Measurements from ENCODE around the gene SYNGR1.

SYNGR1 gene, protein sequence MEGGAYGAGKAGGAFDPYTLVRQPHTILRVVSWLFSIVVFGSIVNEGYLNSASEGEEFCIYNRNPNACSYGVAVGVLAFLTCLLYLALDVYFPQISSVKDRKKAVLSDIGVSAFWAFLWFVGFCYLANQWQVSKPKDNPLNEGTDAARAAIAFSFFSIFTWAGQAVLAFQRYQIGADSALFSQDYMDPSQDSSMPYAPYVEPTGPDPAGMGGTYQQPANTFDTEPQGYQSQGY

DNA sequence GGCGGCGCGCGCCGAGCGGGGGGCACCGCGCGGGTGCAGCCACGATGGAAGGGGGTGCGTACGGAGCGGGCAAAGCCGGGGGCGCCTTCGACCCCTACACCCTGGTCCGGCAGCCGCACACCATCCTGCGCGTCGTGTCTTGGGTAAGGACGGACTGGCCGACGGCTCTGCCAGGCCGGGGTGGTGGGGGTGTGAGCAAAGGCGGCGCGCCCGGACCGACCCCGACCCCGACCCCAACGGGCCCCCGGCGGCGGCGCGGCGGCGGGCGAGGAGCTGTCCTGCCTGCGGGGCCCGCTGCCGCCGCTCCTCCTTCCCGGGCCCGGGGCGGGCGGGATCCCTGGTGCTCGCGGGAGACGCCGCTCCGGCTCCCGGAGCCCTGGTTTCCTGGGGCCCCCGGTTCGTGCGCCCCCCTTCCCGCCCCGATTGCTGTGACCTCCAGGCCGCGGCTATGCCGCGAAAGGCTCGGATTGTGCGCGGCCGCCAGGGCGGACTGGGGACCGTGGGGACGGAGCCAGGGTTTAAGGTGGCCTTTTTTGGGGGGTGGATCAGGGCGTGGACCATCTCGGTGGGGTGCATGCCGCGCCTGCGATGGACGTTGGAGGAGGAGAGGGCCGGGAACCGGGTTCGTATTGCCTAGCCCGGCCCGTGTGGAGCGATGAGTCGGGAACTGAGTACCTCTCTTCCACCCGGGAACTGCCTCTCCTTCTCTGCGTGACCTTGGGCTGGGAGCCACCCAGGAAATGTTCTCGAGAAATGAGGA lies at the start of gene SYNGR1:
TSS of gene SYNGR1 (plus strand) at position 25 of the 760 bp plus-strand sequence. CDS start at position 45, 20 bp downstream.
- DNase-seq, result no peak

DNA sequence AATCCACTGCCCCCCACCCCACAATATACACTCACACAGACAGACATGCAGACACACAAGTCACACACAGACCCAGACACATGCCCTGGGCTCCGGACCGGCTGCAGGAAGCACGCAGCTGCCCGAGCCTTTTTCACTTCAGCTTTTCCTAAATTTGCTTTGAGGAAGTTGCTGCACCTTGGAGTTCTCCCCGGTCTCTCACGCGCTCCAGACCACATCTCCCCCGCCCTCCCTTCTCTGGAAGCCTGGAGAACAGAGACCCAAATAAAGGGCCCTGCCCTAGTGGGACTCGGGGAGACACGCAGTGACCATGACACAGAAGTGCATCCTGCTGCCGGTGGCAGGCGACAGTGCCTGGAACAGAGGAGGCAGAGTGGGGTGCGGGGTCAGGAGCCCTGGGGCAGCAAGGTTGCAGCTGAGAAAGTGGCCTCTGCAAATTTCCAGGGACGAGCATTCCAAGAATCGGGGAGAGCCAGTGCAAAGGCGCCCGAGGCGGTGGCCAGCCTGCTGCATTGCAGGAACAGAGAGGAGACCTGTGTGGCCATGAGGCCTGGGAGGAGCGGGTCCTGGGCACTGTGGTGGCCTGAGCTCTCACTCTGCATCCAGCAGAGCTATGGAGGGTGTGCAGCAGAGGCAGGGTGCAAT lies 49.5 kb upstream of the SYNGR1 start:
- DNase-seq, result no peak

- no peak for DNase-seq
Observed at GRCh38 chr22:39301108-39301507, 48.7 kb upstream of the SYNGR1 start.

DNA sequence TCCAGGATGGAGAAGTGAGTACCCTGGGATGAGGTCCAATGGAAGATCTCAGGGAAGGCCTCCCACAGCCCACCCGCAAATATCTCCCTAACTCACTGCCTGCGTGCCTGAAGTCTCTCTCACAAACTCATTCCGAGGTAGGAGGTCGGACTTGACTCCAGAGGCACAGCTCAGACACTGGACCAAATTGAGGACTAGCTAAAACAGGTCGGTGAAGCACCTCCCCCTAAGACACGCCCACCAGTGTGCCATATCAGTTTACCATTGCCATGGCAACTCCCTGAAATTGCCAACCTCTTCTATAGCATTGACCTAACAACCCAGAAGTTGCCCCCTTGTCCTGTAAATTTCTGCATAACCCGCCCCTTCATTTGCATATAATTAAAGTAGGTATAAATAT lies 47.9 kb upstream of the SYNGR1 start:
- DNase-seq, result no peak

- no peak for DNase-seq
Observed at GRCh38 chr22:39302431-39302960, 47.3 kb upstream of the SYNGR1 start.

DNA sequence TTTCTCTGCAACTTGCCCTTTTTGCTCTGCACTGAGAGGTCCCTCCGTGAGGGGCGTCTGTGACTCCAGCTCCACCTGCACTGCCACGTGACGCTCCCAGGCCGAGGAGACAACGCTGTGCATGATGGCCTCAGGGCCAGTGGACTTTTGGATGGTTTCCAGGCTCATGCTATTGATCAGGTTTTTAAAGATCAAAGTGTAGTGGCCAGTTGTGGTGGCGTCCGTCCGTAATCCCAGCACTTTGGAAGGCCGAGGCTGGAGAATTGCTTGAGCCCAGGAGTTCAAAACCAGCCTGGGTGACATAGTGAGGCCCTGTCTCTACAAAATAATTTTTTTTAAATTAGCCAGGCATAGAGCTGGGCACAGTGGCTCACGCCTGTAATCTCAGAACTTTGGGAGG lies 46.4 kb upstream of the SYNGR1 start:
- no peak for DNase-seq

DNA sequence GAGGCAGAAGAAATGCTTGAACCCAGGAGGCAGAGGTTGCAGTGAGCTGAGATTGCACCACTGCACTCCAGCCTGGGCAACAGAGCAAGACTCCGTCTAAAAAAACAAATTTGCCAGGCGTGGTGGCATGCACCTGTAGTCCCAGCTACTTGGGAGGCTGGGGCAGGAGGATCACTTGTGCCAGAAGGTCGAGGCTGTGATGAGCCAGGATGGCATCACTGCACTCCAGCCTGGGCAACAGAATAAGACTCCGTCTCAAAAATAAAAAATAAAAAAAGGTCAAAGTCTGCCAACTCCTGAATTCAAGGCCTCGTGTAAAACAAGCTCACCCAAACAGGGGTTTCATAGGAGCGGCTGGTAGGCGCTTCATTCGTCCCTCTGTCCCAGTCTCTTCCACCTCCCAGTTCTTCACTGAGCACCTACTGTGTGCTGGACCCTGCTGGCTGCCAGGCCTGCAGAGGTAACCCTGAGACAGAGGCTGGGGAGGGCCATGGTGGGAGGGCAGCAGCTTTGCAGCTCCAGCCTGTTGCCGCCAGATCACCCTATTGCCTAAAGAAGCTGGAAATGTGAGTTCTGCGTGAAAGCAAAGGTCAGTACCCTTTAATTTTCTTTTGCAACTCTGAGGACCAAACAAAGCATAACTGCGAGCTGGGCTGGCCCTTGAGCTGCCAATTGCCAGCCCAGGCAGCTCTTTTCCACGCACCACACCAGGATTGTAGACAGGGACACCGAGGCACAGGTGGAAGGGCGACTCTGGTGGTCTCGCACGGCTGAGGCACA lies 45.7 kb upstream of the SYNGR1 start:
- no peak for DNase-seq

- DNase-seq, result no peak
Observed at GRCh38 chr22:39306456-39307361, 43.1 kb upstream of the SYNGR1 start.

GRCh38 chr22:39308614-39309363 lies 41.0 kb upstream of the SYNGR1 start:
- DNase-seq, result no peak

GRCh38 chr22:39309364-39309861 lies 40.4 kb upstream of the SYNGR1 start:
- DNase-seq, result no peak

- no peak for DNase-seq
Observed at GRCh38 chr22:39309881-39310714, 39.7 kb upstream of the SYNGR1 start.

DNA sequence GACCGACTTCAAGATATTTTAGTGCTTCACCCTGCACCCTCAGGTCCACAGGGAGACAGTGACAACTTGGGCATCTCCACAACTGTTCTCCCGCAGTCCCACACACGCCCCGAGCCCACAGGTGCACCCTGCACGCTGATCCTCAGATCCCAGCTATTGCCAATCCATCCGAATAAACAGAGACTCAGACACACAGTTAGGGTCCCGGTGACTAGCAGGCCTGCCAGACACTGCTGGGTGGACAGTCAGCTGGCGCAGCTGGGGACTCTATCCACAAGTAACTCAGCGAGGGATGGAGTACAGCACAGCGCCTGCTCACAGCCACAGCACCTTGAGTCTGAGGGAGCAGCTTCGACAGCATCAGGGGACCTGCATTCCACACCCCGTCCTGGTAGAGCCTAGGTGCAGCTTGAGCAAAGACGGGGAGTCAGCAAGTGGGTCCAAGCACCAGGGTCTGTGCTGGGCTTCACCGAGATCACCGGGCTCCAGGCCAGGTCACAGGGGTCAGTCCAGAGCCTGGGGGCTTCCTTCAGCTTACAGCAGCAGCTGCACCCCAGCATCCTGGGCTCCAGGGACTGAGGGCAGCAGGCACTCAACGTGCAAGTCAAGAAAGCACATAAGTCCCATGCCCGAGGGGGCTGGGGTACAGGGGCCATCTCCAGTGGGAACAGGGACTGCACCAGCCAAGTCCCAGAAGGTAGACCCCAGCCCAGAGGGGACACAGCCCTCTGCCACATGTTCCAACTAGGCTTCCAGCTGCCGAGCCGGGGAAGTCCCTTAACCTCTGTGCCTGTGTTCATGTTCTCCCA lies 38.0 kb upstream of the SYNGR1 start:
- DNase-seq, result no peak

DNA sequence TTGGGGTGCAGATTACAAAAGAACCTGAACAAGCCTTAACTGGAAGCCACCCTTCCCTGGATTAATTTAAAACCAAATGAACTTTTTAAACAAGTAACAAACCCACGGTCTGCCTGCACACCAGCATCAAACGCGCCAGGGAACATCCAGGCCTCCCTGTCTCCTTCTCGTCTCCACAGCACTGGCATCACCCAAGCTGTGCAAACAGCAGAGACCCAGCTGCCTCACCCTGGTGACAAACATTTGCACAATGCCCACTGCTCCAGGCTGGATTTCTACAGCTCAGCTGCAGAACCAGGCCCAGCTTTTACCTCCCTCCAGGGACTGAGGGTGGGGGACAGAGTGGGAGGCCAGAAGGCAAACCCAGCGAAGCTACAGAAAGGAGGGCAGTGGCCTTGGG lies 37.4 kb upstream of the SYNGR1 start:
- DNase-seq, result no peak

DNA sequence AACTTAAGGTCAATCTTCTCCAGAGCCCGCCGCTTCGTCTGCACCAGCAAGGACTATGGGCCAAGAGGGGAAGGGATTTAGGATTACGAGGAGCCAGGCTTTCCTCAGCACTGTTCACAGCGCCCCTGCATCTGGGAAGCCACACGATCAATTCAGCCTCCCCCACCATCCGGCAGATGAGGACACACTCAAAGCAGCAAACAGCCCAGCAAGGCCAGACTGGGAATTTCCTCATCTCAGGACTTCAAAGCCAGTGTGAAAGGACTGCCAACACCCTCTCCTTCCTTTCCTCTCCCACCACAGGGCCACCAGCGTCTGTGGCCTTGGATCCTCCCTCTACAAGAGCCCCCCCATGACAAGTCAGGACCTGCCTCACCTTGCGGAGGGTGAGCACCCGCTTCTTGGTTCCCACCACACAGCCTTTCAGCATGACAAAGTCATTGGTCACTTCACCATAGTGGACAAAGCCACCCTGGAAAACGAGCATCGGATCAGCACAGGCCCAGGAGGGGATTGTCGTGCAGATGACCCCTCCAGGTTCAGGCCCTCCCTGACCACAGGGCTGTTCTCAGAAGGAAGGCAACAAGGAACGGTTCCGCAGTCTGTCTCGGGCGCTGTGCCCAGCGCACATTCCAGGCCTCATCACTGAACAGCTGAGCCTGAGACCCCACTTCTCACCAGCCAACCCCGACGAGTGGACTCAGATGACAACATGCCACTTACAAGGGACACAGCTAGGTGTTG lies 36.4 kb upstream of the SYNGR1 start:
- no peak for DNase-seq

- no peak for DNase-seq
Observed at GRCh38 chr22:39314251-39314971, 35.4 kb upstream of the SYNGR1 start.

DNA sequence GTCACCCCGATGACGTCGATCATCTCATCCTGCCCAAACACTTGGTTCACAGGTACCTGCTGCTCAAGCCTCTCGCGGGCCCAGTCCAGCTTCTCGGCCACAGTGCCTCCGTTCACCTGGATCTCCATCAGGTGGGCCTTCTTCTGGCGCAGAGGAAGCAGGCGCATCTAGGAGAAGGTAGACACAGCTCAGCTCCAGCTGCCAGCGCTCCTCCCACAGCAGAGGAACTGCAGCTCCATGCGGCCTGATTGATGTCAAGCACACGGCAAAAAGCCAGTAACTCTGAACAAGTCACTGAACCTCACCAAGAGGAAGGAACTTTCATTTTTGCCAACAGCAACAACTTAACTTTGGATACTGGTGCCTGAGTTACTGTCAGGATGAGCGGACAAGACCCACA lies 34.4 kb upstream of the SYNGR1 start:
- no peak for DNase-seq

DNA sequence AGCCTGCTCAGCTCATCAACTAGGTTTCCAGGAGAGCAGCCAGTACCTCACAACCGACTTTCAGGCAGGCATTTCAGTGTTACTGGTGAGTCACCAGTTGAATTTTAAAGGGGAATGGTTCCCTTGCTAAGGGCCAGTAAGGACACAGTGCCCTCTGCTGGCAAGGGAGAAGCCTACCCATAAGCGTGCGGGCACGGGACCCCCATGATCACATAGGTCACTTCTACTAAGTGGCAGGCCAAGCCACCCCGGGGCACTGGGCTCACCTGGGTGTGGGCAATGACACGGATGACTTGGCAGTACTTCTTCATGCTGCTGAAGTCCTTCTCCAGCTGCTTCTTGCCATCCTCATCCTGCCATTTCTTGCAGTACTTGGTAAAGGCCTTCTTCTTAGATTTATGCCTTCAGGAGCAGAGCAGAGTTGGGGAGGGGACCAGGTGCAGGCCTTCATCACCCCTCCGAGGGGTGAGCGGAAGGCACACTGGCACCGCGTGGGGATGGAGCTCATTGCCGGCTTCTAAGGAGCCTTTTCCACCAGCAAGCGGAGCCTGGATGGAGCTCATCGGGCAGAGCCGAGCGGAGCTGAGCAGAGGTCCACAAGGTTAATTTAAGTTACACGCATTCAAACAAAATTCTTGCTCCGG lies 33.2 kb upstream of the SYNGR1 start:
- no peak for DNase-seq
